Brain microvascular endothelial cell (primary cell): Measurements from ENCODE around the gene ZNF778.

Experiments used
- DNase-seq: peaks from one replicate; pipeline ENCODE4 v3.0.0-alpha.2; 2020
- H3K27ac ChIP-seq: fragments of 250-450 bp; sonication (Bioruptor Pico); 2 replicates; pipeline ENCODE4 v1.5.1; 2020; ENCODE audit warnings: mild to moderate bottlenecking, moderate library complexity
- H3K27me3 ChIP-seq: fragments of 250-450 bp; sonication (Bioruptor Pico); replicated peaks from 2 replicates; pipeline ENCODE4 v1.5.1; 2020; ENCODE audit warnings: mild to moderate bottlenecking
- H3K36me3 ChIP-seq: fragments of 250-450 bp; sonication (Bioruptor Pico); replicated peaks from 2 replicates; pipeline ENCODE4 v1.5.1; 2020; ENCODE audit warnings: mild to moderate bottlenecking
- H3K4me3 ChIP-seq: 2 replicates; pipeline ENCODE4 v1.5.1; 2011; ENCODE audit warnings: low read depth, mild to moderate bottlenecking, control low read depth, low read length, moderate library complexity
- CTCF ChIP-seq: IDR thresholded peaks from 2 replicates; pipeline ENCODE4 v1.5.1; 2011; ENCODE audit warnings: low read depth, mild to moderate bottlenecking, moderate library complexity, low read length, control low read depth, inconsistent platforms; ENCODE audit errors: missing control alignments
- in situ Hi-C: cut with HindIII; loops from 2 replicates; pipeline ENCODE4 v1.10.0; 2017; ENCODE audit warnings: low sequenced_read_pairs, low pct_ligation_motif_present

Gene ZNF778

GRCh38 chr16:89281189-89281577 lies 63.7 kb downstream of the ZNF778 start:
- Histone ChIP-seq H3K36me3 (peaks cover 74% of the 10 kb centered on the region), H3K27ac (no peak overlapping the region), H3K4me3 (no peak overlapping the region), H3K27me3 (no peaks in the 10 kb centered on the region)
- no peak for TF ChIP-seq CTCF
- in situ Hi-C loops, result no loop called here
- DNase-seq, result no peak

GRCh38 chr16:89281829-89282228 lies 64.3 kb downstream of the ZNF778 start:
- Histone ChIP-seq H3K27ac (no peak overlapping the region), H3K4me3 (no peak overlapping the region), H3K27me3 (no peaks in the 10 kb centered on the region), H3K36me3 (peaks cover 77% of the 10 kb centered on the region)
- in situ Hi-C loops, result no loop called here
- TF ChIP-seq CTCF, result no peak
- no peak for DNase-seq

- Histone ChIP-seq H3K27ac (no peak overlapping the region), H3K27me3 (no peaks in the 10 kb centered on the region), H3K36me3 (peaks cover 79% of the 10 kb centered on the region), H3K4me3 (no peak overlapping the region)
- no peak for DNase-seq
- in situ Hi-C loops, result no loop called here
- no peak for TF ChIP-seq CTCF
Observed at GRCh38 chr16:89282523-89282922, 65.0 kb downstream of the ZNF778 start.

GRCh38 chr16:89283449-89283848 lies 65.9 kb downstream of the ZNF778 start:
- DNase-seq, result no peak
- Histone ChIP-seq H3K27ac (no peak overlapping the region), H3K36me3 (peaks cover 77% of the 10 kb centered on the region), H3K27me3 (no peaks in the 10 kb centered on the region), H3K4me3 (no peak overlapping the region)
- in situ Hi-C loops, result no loop called here
- no peak for TF ChIP-seq CTCF

- no peak overlapping the region for H3K27ac ChIP-seq
- H3K36me3 ChIP-seq, result peaks cover 65% of the 10 kb centered on the region
- DNase-seq, result no peak
- in situ Hi-C loops, result no loop called here
- TF ChIP-seq CTCF, result no peak
- H3K27me3 ChIP-seq, result no peaks in the 10 kb centered on the region
- no peak overlapping the region for H3K4me3 ChIP-seq
Observed at GRCh38 chr16:89285381-89285780, 67.9 kb downstream of the ZNF778 start.

- H3K27me3 ChIP-seq, result no peaks in the 10 kb centered on the region
- no peak overlapping the region for H3K27ac ChIP-seq
- H3K4me3 ChIP-seq, result no peak overlapping the region
- in situ Hi-C loops, result no loop called here
- no peak for TF ChIP-seq CTCF
- DNase-seq, result no peak
- peaks cover 58% of the 10 kb centered on the region for H3K36me3 ChIP-seq
Observed at GRCh38 chr16:89286096-89286495, 68.6 kb downstream of the ZNF778 start.
